SK-N-SH treated with all-trans-retinoic acid at 6 μM for 48 hours (cell line): ENCODE results near the gene KNDC1.

Experiments
- ATAC-seq: fragments of 200-7000 bp; cut with Tn5 transposase; 3 replicates; pipeline ENCODE4 v1.9.1; 2020; ENCODE audit warnings: mild to moderate bottlenecking, moderate library complexity
- ARNTL ChIP-seq: fragments of 450-650 bp; formaldehyde crosslinking; IDR thresholded peaks from 2 replicates; pipeline ENCODE4 v1.5.0; 2020; ENCODE audit warnings: low read depth, mild to moderate bottlenecking, moderate library complexity, borderline replicate concordance
- BACH2 ChIP-seq: fragments of 250-450 bp; sonication (Bioruptor Pico); IDR thresholded peaks from 2 replicates; pipeline ENCODE4 v1.9.0; 2021; ENCODE audit warnings: mild to moderate bottlenecking, borderline replicate concordance
- CSDC2 ChIP-seq: fragments of 250-450 bp; sonication (Bioruptor Pico); IDR thresholded peaks from 2 replicates; pipeline ENCODE4 v1.5.0; 2020; ENCODE audit warnings: mild to moderate bottlenecking, moderate library complexity
- ESRRG ChIP-seq: fragments of 250-450 bp; sonication (Bioruptor Pico); IDR thresholded peaks from 2 replicates; pipeline ENCODE4 v1.6.1; 2021; ENCODE audit warnings: mild to moderate bottlenecking
- GLIS3 ChIP-seq: fragments of 250-450 bp; sonication (Bioruptor Pico); IDR thresholded peaks from 2 replicates; pipeline ENCODE4 v1.5.0; 2020; ENCODE audit warnings: mild to moderate bottlenecking, moderate library complexity
- ISL1 ChIP-seq: fragments of 250-450 bp; sonication (Bioruptor Pico); IDR thresholded peaks from 2 replicates; pipeline ENCODE4 v2.1.2; 2022; ENCODE audit warnings: mild to moderate bottlenecking, moderate library complexity
- OSR1 ChIP-seq: fragments of 250-450 bp; sonication (Bioruptor Pico); IDR thresholded peaks from 2 replicates; pipeline ENCODE4 v1.8.0; 2022; ENCODE audit warnings: moderate library complexity, mild to moderate bottlenecking, inconsistent platforms
- PPARA ChIP-seq: fragments of 250-450 bp; sonication (Bioruptor Pico); IDR thresholded peaks from 2 replicates; pipeline ENCODE4 v1.5.0; 2020; ENCODE audit warnings: mild to moderate bottlenecking, borderline replicate concordance
- SNAI2 ChIP-seq: fragments of 250-450 bp; sonication (Bioruptor Pico); IDR thresholded peaks from 2 replicates; pipeline ENCODE4 v1.5.0; 2020; ENCODE audit warnings: mild to moderate bottlenecking, moderate library complexity
- TCF4 ChIP-seq: fragments of 250-450 bp; sonication (Bioruptor Pico); IDR thresholded peaks from 2 replicates; pipeline ENCODE4 v1.8.0; 2021; ENCODE audit warnings: mild to moderate bottlenecking, moderate library complexity, borderline replicate concordance
- TOX ChIP-seq: fragments of 250-450 bp; sonication (Bioruptor Pico); IDR thresholded peaks from 2 replicates; pipeline ENCODE4 v1.8.0; 2021; ENCODE audit warnings: mild to moderate bottlenecking, moderate library complexity, borderline replicate concordance
- ZC3H10 ChIP-seq: fragments of 250-450 bp; sonication (Bioruptor Pico); IDR thresholded peaks from 2 replicates; pipeline ENCODE4 v1.5.1; 2021; ENCODE audit warnings: mild to moderate bottlenecking, moderate library complexity
- ZFP3 ChIP-seq: fragments of 250-450 bp; sonication (Bioruptor Pico); IDR thresholded peaks from 2 replicates; pipeline ENCODE4 v1.5.0; 2020; ENCODE audit warnings: mild to moderate bottlenecking, moderate library complexity
- ZFP30 ChIP-seq: fragments of 450-650 bp; formaldehyde crosslinking; IDR thresholded peaks from 2 replicates; pipeline ENCODE4 v1.5.0; 2022; ENCODE audit warnings: mild to moderate bottlenecking, moderate library complexity
- ZNF565 ChIP-seq: fragments of 450-650 bp; formaldehyde crosslinking; conservative IDR thresholded peaks from 2 replicates; pipeline ENCODE4 v1.5.0; 2020; ENCODE audit warnings: low read depth, mild to moderate bottlenecking, moderate library complexity
- ZNF70 ChIP-seq: fragments of 450-650 bp; formaldehyde crosslinking; IDR thresholded peaks from 2 replicates; pipeline ENCODE4 v1.5.0; 2020; ENCODE audit warnings: mild to moderate bottlenecking, moderate library complexity
- ZNF8 ChIP-seq: fragments of 450-650 bp; formaldehyde crosslinking; IDR thresholded peaks from 2 replicates; pipeline ENCODE4 v1.5.0; 2020; ENCODE audit warnings: mild to moderate bottlenecking, moderate library complexity
- TF ChIP-seq, protein P1 (sequence below): fragments of 250-450 bp; sonication (Bioruptor Pico); IDR thresholded peaks from 2 replicates; pipeline ENCODE4 v1.5.1; 2020; ENCODE audit warnings: low read depth, mild to moderate bottlenecking, moderate library complexity
- TF ChIP-seq, protein P2 (sequence below): fragments of 250-450 bp; sonication (Bioruptor Pico); IDR thresholded peaks from 2 replicates; pipeline ENCODE4 v1.8.0; 2020; ENCODE audit warnings: mild to moderate bottlenecking, moderate library complexity, borderline replicate concordance
- TF ChIP-seq, protein P3 (sequence below): fragments of 250-450 bp; sonication (Bioruptor Pico); IDR thresholded peaks from 2 replicates; pipeline ENCODE4 v1.5.1; 2021; ENCODE audit warnings: mild to moderate bottlenecking, moderate library complexity
- TF ChIP-seq, protein P4 (sequence below): fragments of 250-450 bp; sonication (Bioruptor Pico); IDR thresholded peaks from 2 replicates; pipeline ENCODE4 v1.8.0; 2021; ENCODE audit warnings: low read depth, mild to moderate bottlenecking, moderate library complexity, borderline replicate concordance

The KNDC1 gene

DNA sequence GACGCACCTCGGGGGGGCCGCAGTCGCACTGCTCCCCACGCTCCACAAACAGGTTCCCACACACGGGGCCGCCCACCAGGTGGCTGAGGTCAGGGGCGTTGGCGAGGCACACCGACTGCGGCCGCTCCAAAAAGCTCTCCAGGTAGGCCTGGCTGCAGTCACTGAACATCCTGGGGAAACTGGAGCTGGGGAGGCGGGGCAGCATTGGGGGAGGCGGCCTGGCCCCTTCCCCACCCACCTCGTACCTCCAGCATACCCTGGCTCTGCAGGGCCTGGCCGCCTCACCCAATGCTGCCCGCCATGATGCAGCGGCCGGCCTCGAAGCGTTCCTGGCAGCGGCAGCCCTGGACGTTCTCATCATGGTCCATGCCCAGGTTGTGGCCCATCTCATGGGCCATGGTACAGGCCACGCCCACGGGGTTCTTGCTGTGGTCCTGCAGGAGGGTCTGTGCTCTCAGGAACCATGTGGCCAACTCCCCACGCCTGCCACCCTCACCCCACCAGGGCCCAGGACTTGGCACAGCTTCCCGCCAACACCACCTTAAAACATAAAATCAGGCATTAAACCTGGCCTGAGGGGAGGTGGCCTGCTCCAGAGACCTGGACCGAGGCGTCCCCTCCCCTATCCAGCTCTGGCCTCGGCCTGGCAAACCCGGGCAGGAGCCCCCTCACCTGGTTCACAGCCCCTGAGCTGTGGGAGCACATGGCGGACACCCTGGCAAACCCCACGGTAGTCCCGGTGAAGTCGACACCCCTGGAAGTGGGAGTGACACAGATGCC, 111.7 kb downstream of the KNDC1 start (continued):
- TF ChIP-seq, protein P1, sequence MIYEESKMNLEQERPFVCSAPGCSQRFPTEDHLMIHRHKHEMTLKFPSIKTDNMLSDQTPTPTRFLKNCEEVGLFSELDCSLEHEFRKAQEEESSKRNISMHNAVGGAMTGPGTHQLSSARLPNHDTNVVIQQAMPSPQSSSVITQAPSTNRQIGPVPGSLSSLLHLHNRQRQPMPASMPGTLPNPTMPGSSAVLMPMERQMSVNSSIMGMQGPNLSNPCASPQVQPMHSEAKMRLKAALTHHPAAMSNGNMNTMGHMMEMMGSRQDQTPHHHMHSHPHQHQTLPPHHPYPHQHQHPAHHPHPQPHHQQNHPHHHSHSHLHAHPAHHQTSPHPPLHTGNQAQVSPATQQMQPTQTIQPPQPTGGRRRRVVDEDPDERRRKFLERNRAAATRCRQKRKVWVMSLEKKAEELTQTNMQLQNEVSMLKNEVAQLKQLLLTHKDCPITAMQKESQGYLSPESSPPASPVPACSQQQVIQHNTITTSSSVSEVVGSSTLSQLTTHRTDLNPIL (CRISPR knock-in tag), result no peak
- TF ChIP-seq GLIS3 (CRISPR knock-in tag) (no peak), ZFP30 (CRISPR knock-in tag) (no peak), ESRRG (CRISPR knock-in tag) (no peak), SNAI2 (CRISPR knock-in tag) (no peak), PPARA (CRISPR knock-in tag) (no peak)
- TF ChIP-seq, protein P2, sequence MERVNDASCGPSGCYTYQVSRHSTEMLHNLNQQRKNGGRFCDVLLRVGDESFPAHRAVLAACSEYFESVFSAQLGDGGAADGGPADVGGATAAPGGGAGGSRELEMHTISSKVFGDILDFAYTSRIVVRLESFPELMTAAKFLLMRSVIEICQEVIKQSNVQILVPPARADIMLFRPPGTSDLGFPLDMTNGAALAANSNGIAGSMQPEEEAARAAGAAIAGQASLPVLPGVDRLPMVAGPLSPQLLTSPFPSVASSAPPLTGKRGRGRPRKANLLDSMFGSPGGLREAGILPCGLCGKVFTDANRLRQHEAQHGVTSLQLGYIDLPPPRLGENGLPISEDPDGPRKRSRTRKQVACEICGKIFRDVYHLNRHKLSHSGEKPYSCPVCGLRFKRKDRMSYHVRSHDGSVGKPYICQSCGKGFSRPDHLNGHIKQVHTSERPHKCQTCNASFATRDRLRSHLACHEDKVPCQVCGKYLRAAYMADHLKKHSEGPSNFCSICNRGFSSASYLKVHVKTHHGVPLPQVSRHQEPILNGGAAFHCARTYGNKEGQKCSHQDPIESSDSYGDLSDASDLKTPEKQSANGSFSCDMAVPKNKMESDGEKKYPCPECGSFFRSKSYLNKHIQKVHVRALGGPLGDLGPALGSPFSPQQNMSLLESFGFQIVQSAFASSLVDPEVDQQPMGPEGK (CRISPR knock-in tag), result no peak

DNA sequence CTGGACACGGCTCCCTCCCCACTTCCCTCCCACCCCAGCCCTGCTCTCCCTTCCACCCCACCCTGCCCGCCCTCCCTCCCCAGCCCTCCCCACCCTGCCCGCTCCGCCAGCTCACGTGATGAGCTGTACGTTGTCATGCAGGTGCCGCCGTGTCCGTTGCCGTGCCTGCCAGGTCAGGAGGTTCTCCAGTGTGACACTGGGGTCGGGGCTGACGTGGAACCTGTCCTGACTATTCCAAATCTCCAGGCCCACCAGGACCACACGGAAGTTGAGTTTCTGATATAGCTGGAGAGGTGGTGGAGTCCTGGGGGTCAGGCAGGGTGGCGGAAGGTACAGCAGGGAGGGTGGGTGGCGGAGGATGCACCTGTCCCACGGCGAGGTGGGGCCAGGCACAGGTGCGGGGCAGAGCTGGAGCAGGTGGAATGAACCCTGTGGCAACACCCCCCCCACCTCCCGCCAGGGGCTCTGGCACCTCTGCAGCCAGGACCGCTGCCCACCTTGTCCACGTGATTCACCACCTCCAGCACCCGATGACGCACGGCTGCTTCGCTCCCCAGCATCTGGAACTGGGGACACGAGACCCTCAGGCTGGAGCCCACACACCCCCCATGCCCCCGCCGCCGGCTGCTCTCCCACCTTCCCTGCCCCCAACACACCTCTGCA, 112.4 kb downstream of the KNDC1 start:
- ATAC-seq, result no peak
- TF ChIP-seq ZFP3 (CRISPR knock-in tag) (no peak), TOX (CRISPR knock-in tag) (no peak), ESRRG (CRISPR knock-in tag) (no peak), ZC3H10 (no peak), PPARA (CRISPR knock-in tag) (no peak), CSDC2 (no peak), ZNF8 (CRISPR knock-in tag) (no peak), ARNTL (CRISPR knock-in tag) (no peak), OSR1 (CRISPR knock-in tag) (no peak), ZNF565 (CRISPR knock-in tag) (no peak), BACH2 (CRISPR knock-in tag) (no peak)
- TF ChIP-seq, protein P3, sequence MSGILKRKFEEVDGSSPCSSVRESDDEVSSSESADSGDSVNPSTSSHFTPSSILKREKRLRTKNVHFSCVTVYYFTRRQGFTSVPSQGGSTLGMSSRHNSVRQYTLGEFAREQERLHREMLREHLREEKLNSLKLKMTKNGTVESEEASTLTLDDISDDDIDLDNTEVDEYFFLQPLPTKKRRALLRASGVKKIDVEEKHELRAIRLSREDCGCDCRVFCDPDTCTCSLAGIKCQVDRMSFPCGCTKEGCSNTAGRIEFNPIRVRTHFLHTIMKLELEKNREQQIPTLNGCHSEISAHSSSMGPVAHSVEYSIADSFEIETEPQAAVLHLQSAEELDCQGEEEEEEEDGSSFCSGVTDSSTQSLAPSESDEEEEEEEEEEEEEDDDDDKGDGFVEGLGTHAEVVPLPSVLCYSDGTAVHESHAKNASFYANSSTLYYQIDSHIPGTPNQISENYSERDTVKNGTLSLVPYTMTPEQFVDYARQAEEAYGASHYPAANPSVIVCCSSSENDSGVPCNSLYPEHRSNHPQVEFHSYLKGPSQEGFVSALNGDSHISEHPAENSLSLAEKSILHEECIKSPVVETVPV (CRISPR knock-in tag), result no peak

DNA sequence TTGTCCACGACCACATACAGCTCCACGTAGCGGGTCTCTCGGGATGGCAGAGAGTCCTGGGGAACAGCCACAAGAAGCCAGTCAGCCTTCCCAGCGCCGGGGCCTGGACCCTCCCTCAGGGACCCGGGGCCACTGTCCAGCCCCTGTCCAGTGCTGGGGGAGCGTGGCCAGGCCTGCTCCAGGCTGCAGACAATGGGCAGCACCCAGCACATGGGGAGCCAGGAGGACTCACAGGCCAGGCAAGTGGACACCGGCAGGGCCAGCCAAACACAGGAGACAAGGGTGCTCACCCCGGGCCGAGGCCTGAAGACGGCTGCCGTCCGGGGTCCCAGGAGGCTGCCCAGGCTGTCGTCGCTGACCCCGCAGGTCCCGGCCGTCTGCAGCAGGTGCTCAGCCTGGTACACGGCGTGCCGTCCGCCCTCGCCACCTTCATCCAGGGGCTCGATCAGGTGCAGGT, 113.0 kb downstream of the KNDC1 start:
- ATAC-seq, result no peak
- no peak for TF ChIP-seq ISL1 (CRISPR knock-in tag)
- no peak for TF ChIP-seq ZFP3 (CRISPR knock-in tag)
- no peak for TF ChIP-seq BACH2 (CRISPR knock-in tag)
- no peak for TF ChIP-seq ZNF70
- no peak for TF ChIP-seq ZNF565 (CRISPR knock-in tag)
- TF ChIP-seq, protein P4, sequence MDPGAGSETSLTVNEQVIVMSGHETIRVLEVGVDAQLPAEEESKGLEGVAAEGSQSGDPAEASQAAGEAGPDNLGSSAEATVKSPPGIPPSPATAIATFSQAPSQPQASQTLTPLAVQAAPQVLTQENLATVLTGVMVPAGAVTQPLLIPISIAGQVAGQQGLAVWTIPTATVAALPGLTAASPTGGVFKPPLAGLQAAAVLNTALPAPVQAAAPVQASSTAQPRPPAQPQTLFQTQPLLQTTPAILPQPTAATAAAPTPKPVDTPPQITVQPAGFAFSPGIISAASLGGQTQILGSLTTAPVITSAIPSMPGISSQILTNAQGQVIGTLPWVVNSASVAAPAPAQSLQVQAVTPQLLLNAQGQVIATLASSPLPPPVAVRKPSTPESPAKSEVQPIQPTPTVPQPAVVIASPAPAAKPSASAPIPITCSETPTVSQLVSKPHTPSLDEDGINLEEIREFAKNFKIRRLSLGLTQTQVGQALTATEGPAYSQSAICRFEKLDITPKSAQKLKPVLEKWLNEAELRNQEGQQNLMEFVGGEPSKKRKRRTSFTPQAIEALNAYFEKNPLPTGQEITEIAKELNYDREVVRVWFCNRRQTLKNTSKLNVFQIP, result no peak
- no peak for TF ChIP-seq ZNF8 (CRISPR knock-in tag)
- no peak for TF ChIP-seq ZC3H10
- no peak for TF ChIP-seq OSR1 (CRISPR knock-in tag)
- no peak for TF ChIP-seq TCF4
- TF ChIP-seq, protein P1 (CRISPR knock-in tag), result no peak
- TF ChIP-seq, protein P3 (CRISPR knock-in tag), result no peak
- no peak for TF ChIP-seq GLIS3 (CRISPR knock-in tag)
- TF ChIP-seq ESRRG (CRISPR knock-in tag), result no peak
